HEK293 (cell line): ENCODE measurements around the gene METTL17.
"Not testable (repeated sequence)": the region's sequence is repeated elsewhere in the genome, so short reads cannot be mapped to it uniquely, and the experiment has no call there.

Source experiments
- CTCF ChIA-PET: fragments of 350-600 bp; formaldehyde crosslinking; extraction: SDS; loops from one replicate; lab custom pipeline; 2021; ENCODE audit warnings: antibody characterized with exemption; lab: Yijun Ruan, JAX
- POLR2A ChIA-PET: fragments of 300-600 bp; formaldehyde crosslinking; extraction: SDS; loops from one replicate; lab custom pipeline; 2020; ENCODE audit warnings: antibody characterized with exemption, inconsistent platforms; lab: Yijun Ruan, JAX
- H3K27ac ChIP-seq: fragments of 200-500 bp; sonication (Bioruptor generic); 2 replicates; pipeline ENCODE4 v1.5.1; 2014; ENCODE audit warnings: low read depth, low read length, control low read depth, inconsistent platforms; ENCODE audit errors: extremely low read depth
- H3K36me3 ChIP-seq, 2 experiments: fragments of 200-500 bp in 1 of 2; sonication (Bioruptor generic) in 1 of 2; 1 replicate in 1 of 2; 2 replicates in 1 of 2; pipeline ENCODE4 v1.5.1; 2014 to 2017; ENCODE audit warnings: inconsistent platforms in 2 of 2, low read length in 2 of 2; ENCODE audit not compliant: control insufficient read depth in 2 of 2, insufficient read depth in 1 of 2
- H3K4me1 ChIP-seq: fragments of 200-500 bp; sonication (Bioruptor generic); 2 replicates; pipeline ENCODE4 v1.5.1; 2014; ENCODE audit warnings: mild to moderate bottlenecking, low read length, inconsistent platforms; ENCODE audit not compliant: control insufficient read depth, insufficient read depth
- H3K4me3 ChIP-seq: 2 replicates; pipeline ENCODE4 v1.5.1; 2011; ENCODE audit warnings: low read depth, mild to moderate bottlenecking, control low read depth, low read length, moderate library complexity
- H3K9me3 ChIP-seq: fragments of 200-500 bp; sonication (Bioruptor generic); 2 replicates; pipeline ENCODE4 v1.5.1; 2014; ENCODE audit warnings: low read depth, low read length, inconsistent platforms; ENCODE audit not compliant: control insufficient read depth, insufficient read depth
- GLIS2 ChIP-seq: fragments of 450-650 bp; formaldehyde crosslinking; IDR thresholded peaks from 2 replicates; pipeline ENCODE4 v1.5.1; 2016; ENCODE audit warnings: missing biosample characterization, missing genetic modification characterization
- KLF10 ChIP-seq: fragments of 450-650 bp; IDR thresholded peaks from 2 replicates; pipeline ENCODE4 v1.5.1; 2018; ENCODE audit warnings: missing biosample characterization, mild to moderate bottlenecking, missing genetic modification characterization
- KLF8 ChIP-seq: fragments of 450-650 bp; formaldehyde crosslinking; IDR thresholded peaks from 2 replicates; pipeline ENCODE4 v1.5.1; 2016; ENCODE audit warnings: missing biosample characterization, missing genetic modification characterization
- PRDM1 ChIP-seq: fragments of 450-650 bp; formaldehyde crosslinking; IDR thresholded peaks from 2 replicates; pipeline ENCODE4; 2016; ENCODE audit warnings: missing biosample characterization, missing genetic modification characterization
- PRDM2 ChIP-seq: fragments of 450-650 bp; formaldehyde crosslinking; IDR thresholded peaks from 2 replicates; pipeline ENCODE4 v1.5.1; 2016; ENCODE audit warnings: missing biosample characterization, missing genetic modification characterization, borderline replicate concordance
- SP3 ChIP-seq: fragments of 450-650 bp; formaldehyde crosslinking; IDR thresholded peaks from 2 replicates; pipeline ENCODE4 v1.5.1; 2016; ENCODE audit warnings: missing biosample characterization, missing genetic modification characterization
- ZEB2 ChIP-seq: fragments of 450-650 bp; formaldehyde crosslinking; IDR thresholded peaks from 2 replicates; pipeline ENCODE4 v1.5.1; 2016; ENCODE audit warnings: missing biosample characterization, missing genetic modification characterization
- ZNF335 ChIP-seq: fragments of 450-650 bp; formaldehyde crosslinking; conservative IDR thresholded peaks from 2 replicates; pipeline ENCODE4 v1.5.1; 2016; ENCODE audit warnings: missing biosample characterization, missing genetic modification characterization
- ZNF341 ChIP-seq: fragments of 450-650 bp; formaldehyde crosslinking; IDR thresholded peaks from 2 replicates; pipeline ENCODE4; 2016; ENCODE audit warnings: low read depth, missing biosample characterization, missing genetic modification characterization
- ZNF514 ChIP-seq: fragments of 450-650 bp; formaldehyde crosslinking; IDR thresholded peaks from 2 replicates; pipeline ENCODE4 v1.5.1; 2016; ENCODE audit warnings: missing biosample characterization, missing genetic modification characterization
- ZNF558 ChIP-seq: fragments of 450-650 bp; formaldehyde crosslinking; IDR thresholded peaks from 2 replicates; pipeline ENCODE4 v1.5.1; 2016; ENCODE audit warnings: missing biosample characterization, missing genetic modification characterization
- ZNF629 ChIP-seq: fragments of 450-650 bp; formaldehyde crosslinking; IDR thresholded peaks from 2 replicates; pipeline ENCODE4 v1.5.1; 2017; ENCODE audit warnings: missing biosample characterization, missing genetic modification characterization
- ZNF654 ChIP-seq: fragments of 450-650 bp; formaldehyde crosslinking; IDR thresholded peaks from 2 replicates; pipeline ENCODE4 v1.5.1; 2016; ENCODE audit warnings: low read depth, missing biosample characterization, missing genetic modification characterization
- ZNF76 ChIP-seq: fragments of 450-650 bp; formaldehyde crosslinking; IDR thresholded peaks from 2 replicates; pipeline ENCODE4; 2016; ENCODE audit warnings: low read depth, missing biosample characterization, missing genetic modification characterization, borderline replicate concordance
- ZNF777 ChIP-seq: fragments of 450-650 bp; formaldehyde crosslinking; IDR thresholded peaks from 2 replicates; pipeline ENCODE4 v1.5.1; 2017; ENCODE audit warnings: missing biosample characterization, missing genetic modification characterization, borderline replicate concordance
- TF ChIP-seq, protein P1 (sequence below): fragments of 450-650 bp; formaldehyde crosslinking; IDR thresholded peaks from 2 replicates; pipeline ENCODE4 v1.5.1; 2016; ENCODE audit warnings: missing biosample characterization, missing genetic modification characterization

METTL17 gene

GRCh38 chr14:20989787-20990600 is at the start of gene METTL17 (continued):
- TF ChIP-seq ZNF654 (no peak), ZNF335 (peak; percentile 83), ZNF76 (peak; percentile 74; the same call in 1 of the 2 replicates), ZNF341 (tag by site-specific recombination) (peak; percentile 56), KLF10 (tag by site-specific recombination) (no peak), ZEB2 (tag by site-specific recombination) (peak; percentile 24; the same call in 1 of the 2 replicates), PRDM1 (tag by site-specific recombination) (peak; percentile 80), ZNF558 (tag by site-specific recombination) (peak; percentile 11; the same call in 1 of the 2 replicates), GLIS2 (tag by site-specific recombination) (no peak), SP3 (peak; percentile 84), KLF8 (tag by site-specific recombination) (peak; percentile 68; the same call in 1 of the 2 replicates), ZNF777 (tag by site-specific recombination) (no peak), ZNF629 (tag by site-specific recombination) (peak; percentile 72), PRDM2 (tag by site-specific recombination) (no peak), ZNF514 (tag by site-specific recombination) (no peak)
- TF ChIP-seq, protein P1, sequence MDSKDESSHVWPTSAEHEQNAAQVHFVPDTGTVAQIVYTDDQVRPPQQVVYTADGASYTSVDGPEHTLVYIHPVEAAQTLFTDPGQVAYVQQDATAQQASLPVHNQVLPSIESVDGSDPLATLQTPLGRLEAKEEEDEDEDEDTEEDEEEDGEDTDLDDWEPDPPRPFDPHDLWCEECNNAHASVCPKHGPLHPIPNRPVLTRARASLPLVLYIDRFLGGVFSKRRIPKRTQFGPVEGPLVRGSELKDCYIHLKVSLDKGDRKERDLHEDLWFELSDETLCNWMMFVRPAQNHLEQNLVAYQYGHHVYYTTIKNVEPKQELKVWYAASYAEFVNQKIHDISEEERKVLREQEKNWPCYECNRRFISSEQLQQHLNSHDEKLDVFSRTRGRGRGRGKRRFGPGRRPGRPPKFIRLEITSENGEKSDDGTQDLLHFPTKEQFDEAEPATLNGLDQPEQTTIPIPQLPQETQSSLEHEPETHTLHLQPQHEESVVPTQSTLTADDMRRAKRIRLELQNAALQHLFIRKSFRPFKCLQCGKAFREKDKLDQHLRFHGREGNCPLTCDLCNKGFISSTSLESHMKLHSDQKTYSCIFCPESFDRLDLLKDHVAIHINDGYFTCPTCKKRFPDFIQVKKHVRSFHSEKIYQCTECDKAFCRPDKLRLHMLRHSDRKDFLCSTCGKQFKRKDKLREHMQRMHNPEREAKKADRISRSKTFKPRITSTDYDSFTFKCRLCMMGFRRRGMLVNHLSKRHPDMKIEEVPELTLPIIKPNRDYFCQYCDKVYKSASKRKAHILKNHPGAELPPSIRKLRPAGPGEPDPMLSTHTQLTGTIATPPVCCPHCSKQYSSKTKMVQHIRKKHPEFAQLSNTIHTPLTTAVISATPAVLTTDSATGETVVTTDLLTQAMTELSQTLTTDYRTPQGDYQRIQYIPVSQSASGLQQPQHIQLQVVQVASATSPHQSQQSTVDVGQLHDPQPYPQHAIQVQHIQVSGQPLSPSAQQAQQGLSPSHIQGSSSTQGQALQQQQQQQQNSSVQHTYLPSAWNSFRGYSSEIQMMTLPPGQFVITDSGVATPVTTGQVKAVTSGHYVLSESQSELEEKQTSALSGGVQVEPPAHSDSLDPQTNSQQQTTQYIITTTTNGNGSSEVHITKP (tag by site-specific recombination) = 0 out of 2 replicates have a peak, but pooled peaks have one; percentile 25

GRCh38 chr14:20945146-20945545 is 44.6 kb upstream of the METTL17 start:
- H3K9me3 ChIP-seq, H3K4me1 ChIP-seq, POLR2A ChIA-PET, H3K36me3 ChIP-seq, H3K27ac ChIP-seq, H3K4me3 ChIP-seq, CTCF ChIA-PET: not testable (repeated sequence)

- H3K4me1 ChIP-seq, POLR2A ChIA-PET, H3K27ac ChIP-seq, H3K4me3 ChIP-seq, H3K36me3 ChIP-seq, CTCF ChIA-PET, H3K9me3 ChIP-seq: not testable (repeated sequence)
Observed at GRCh38 chr14:20946707-20947106, 43.1 kb upstream of the METTL17 start.

DNA sequence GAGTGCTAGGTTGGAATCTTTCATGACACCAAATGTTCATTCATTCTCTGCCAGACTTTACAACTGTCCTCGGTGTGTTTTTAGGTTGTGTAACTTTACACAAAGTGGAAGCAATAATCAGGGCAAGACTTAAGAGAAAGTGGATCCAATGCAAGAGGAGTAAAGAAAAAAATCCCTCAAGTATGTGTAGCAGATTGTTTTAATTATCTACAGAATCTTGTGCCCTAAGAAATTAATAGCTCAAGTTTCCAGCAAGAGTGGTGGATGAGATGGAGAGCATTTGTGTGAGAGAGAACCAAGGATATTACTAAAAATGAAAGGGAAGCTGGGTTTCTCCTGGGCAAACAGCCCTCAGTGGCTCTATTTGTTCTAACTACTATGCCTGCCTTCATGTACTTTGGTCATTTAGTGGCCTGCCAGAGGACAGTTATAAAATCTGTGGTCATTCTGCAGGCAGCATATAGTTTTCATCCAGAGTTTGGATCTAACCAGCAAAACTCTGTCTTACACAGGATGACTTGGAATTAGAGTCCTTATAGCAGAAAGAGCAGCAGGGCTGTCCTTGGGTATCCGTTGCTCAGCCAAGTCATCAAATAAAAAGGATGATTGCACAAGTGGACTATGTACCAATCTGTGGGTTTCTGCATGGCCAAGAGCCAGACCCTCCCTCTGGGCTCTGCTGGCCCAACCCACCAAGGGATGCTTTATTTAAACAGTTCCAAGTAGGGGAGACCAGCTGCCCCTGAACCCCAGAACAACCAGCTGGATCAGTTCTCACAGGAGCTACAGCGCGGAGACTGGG is 34.8 kb upstream of the METTL17 start, which contains the start of gene RNASE2:
Gene RNASE2 (plus strand): TSS at position 752 of the 802 bp plus-strand sequence. CDS start 285 bp downstream, outside the sequence.
- H3K9me3 ChIP-seq, H3K27ac ChIP-seq, POLR2A ChIA-PET, H3K4me3 ChIP-seq, H3K4me1 ChIP-seq, H3K36me3 ChIP-seq: not testable (repeated sequence)
- CTCF ChIA-PET = interaction anchor here (1.4 kb wide), 1 partner anchor 16 kb away, joined by 4 read pairs; no protein-coding TSS in a partner anchor
